NCI-H146 treated with DMSO at 0.1 percent for 48 hours (cell line): ENCODE data around the gene ANKUB1.
"Not testable (repeated sequence)": the region's sequence is repeated elsewhere in the genome, so short reads cannot be mapped to it uniquely, and the experiment has no call there.

ENCODE experiments used
- DNase-seq: peaks from one replicate; lab custom pipeline; 2025; ENCODE audit not compliant: unreplicated experiment; lab: John Stamatoyannopoulos, UW

ANKUB1 gene, protein sequence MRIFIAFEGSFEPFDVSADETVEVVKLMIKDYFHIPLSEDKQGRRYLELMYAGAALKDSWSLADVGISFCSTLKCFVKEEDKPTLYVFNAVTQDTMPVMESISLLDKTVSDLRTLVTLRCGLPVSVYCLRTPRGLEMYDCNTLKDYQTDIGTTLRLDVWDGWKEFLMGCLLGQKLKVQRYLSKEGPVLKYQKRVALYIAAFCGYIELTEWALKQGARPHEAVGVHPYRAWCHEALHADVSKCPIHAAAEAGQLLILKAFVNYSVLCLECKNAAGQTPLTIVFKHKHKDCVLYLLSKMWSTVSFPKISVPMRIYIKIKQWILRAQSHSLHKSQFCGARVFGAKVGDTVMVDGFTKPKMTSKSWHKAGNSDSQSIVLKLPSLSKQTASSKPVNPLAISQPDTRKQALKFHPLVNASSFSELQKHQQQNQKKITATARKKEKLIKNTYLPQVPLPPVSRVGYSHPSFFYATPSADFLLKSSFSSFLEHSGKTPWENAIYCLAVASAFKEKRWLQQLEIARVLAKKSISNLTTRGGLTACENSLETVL

GRCh38 chr3:149792452-149793270, at the start of gene ANKUB1:
Gene ANKUB1 (minus strand): TSS chr3:149792554. CDS start chr3:149792366, 188 bp downstream.
- no peak for DNase-seq

- DNase-seq = no peak
Observed at GRCh38 chr3:149839896-149840295, 47.5 kb upstream of the ANKUB1 start.

- not testable (repeated sequence) for DNase-seq
Observed at GRCh38 chr3:149839469-149839868, 47.1 kb upstream of the ANKUB1 start.

GRCh38 chr3:149838491-149838890, 46.1 kb upstream of the ANKUB1 start:
- DNase-seq = not testable (repeated sequence)

DNA sequence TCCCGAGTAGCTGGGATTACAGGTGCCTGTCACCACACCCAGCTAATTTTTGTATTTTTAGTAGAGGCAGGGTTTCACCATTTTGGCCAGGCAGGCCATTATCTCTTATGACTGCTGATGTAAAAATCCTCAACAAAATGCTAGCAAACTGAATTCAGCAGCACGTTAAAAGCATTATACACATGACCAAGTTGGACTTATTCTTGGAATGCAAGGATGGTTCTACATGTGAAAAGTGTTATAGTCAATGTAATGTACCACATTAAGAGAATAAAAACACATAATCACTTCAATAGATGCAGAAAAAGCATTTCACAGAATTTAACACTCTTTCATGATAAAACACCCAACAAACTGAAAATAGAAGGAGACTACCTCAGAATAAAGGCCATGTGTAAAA, 40.9 kb upstream of the ANKUB1 start:
- no peak for DNase-seq

DNA sequence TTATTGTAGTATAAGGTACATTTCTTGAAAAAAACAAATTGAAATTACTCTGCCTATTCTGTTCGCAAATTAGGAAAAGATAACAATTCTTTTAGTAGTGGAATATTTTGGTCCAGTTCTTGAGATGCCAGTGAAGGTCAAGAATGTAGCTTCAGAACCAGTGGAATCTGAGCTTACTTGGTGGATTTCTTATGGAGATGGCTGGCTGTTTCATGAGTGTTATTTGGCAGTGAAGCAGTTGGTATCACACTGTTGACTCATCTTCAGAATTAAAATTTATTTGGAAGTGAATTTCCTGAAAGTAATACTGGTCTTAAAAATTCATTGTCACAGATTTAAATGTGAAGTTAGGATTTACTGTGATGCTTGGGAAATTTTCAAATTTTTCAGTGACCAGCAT, 39.7 kb upstream of the ANKUB1 start:
- no peak for DNase-seq

- no peak for DNase-seq
Observed at GRCh38 chr3:149831321-149831720, 39.0 kb upstream of the ANKUB1 start.

DNA sequence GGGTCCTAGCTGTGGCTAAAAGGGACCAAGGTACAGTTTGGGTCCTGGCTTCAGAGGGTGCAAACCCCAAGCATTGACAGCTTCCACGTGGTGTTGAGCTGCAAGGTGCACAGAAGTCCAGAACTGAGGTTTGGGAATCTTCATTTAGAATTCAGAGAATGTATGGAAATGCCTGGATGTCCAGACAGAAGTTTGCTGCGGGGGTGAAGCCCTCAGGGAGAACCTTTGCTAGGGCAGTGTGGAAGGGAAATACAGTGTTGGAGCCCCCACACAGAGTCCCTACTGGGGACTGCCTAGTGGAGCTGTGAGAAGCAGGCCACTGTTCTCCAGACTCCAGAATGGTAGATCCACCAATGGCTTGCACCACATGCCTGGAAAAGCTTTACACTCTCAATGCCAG, 38.5 kb upstream of the ANKUB1 start:
- no peak for DNase-seq

GRCh38 chr3:149829631-149830030, 37.3 kb upstream of the ANKUB1 start:
- not testable (repeated sequence) for DNase-seq

- DNase-seq = no peak
Observed at GRCh38 chr3:149828390-149828789, 36.0 kb upstream of the ANKUB1 start.

DNA sequence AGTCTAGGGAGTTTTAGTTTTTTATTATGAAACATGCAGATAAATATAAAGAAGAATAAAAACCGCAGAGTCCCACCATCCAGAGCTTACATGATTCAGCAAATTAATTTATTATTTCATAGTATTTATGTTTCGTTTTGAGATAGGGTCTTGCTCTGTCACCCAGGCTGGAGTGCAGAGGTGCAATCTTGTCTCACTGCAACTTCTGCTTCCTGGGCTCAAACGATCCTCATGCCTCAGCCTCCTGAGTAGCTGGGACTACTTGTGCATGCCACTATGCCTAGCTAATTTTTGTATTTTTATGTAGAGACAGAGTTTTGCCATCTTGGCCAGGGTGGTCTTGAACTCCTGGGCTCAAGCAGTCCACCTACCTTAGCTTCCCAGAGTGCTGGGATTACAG, 34.3 kb upstream of the ANKUB1 start:
- no peak for DNase-seq

- DNase-seq = no peak
Observed at GRCh38 chr3:149820183-149820582, 27.8 kb upstream of the ANKUB1 start.

DNA sequence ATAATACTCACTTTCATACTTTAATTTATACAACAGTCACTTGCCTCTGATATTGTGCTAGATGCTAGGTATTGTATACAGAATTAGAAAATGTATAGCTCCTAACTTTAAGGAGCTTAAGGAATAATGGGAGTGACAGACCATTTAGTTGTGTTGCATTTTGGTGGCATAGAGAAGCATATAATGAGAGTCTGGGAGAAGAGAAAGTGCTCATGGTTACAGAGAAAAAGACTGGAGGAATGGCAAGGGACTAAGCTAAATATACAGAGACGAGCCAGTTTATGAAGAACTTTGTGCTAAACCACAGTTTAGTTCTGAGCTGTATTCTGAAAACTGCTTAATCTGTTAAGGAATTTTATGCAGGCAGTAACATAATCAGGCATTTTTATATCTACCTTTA, 27.1 kb upstream of the ANKUB1 start:
- no peak for DNase-seq

GRCh38 chr3:149816986-149817385, 24.6 kb upstream of the ANKUB1 start:
- no peak for DNase-seq

- no peak for DNase-seq
Observed at GRCh38 chr3:149816311-149816710, 24.0 kb upstream of the ANKUB1 start.

GRCh38 chr3:149815728-149816127, 23.4 kb upstream of the ANKUB1 start:
- DNase-seq = no peak

- DNase-seq = no peak
Observed at GRCh38 chr3:149815321-149815720, 23.0 kb upstream of the ANKUB1 start.

- peak; percentile 57 for DNase-seq
Observed at GRCh38 chr3:149813367-149814281, 21.3 kb upstream of the ANKUB1 start.

DNA sequence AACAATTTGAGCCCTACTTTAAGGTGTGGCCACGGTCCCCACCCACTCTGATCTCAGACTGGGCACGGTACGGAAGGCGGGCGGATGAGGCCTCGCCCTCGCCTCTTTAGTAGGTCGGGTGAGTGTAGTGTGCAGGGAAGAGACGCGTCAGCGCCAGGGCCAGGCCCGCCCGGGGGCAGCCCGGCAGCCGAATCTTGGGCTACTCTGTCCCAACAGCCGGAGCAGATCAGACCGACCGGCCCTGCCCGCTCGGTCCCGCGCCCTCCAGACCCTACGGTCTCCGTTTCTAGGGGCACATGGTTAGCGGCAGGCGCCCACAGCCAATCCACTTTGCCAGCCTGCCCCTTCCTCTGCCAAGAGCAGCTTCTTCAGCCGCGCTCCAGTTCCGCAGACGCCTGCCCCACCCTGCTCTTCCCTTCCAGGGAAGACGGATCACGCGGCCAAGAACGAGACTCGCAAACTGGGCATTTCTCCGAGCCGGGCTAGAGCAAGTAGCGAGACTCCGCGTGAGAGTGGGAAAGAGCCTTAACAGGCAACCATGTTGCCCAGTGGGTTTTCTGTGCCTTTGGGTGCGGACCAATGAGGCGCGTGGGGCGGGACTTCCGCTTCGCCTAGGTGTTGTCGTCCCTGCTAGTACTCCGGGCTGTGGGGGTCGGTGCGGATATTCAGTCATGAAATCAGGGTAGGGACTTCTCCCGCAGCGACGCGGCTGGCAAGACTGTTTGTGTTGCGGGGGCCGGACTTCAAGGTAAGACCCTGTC, 20.4 kb upstream of the ANKUB1 start, which contains the start of gene RNF13:
Gene RNF13, plus strand, starts transcription at position 610 of the 761 bp plus-strand sequence. CDS start 32,812 bp downstream, outside the sequence.
- DNase-seq = peak; percentile 96

- no peak for DNase-seq
Observed at GRCh38 chr3:149812165-149812605, 19.8 kb upstream of the ANKUB1 start.
